GM12892 (cell line): ENCODE measurements around the gene TMPRSS2.
"Not testable (repeated sequence)": the region's sequence is repeated elsewhere in the genome, so short reads cannot be mapped to it uniquely, and the experiment has no call there.

Experiments used
- DNase-seq: peaks from one replicate; pipeline ENCODE4 v3.0.0; 2011; ENCODE audit not compliant: insufficient read length
- FAIRE-seq: peaks from 2 replicates; lab custom pipeline; 2011; peaks lifted over from hg19 to GRCh38; lab: Jason Lieb, UNC
- POLR2A ChIP-seq: IDR thresholded peaks from 2 replicates; pipeline ENCODE4 v1.6.1; 2011; ENCODE audit warnings: low read depth, low read length, control low read depth
- POLR2AphosphoS5 ChIP-seq: IDR thresholded peaks from 2 replicates; pipeline ENCODE4 v1.6.1; 2011; ENCODE audit warnings: low read depth, low read length, control low read depth
- TAF1 ChIP-seq: IDR thresholded peaks from 2 replicates; pipeline ENCODE4 v1.6.1; 2011; ENCODE audit warnings: low read depth, mild to moderate bottlenecking, control low read depth, low read length, borderline replicate concordance

TMPRSS2 gene

GRCh38 chr21:41418956-41419680 is 88.8 kb downstream of the TMPRSS2 start:
- no peak for FAIRE-seq
- no peak for TF ChIP-seq POLR2A
- no peak for TF ChIP-seq TAF1
- no peak for TF ChIP-seq POLR2AphosphoS5

GRCh38 chr21:41418393-41418792 is 89.6 kb downstream of the TMPRSS2 start:
- TF ChIP-seq POLR2AphosphoS5 (no peak), POLR2A (no peak)
- no peak for FAIRE-seq
- DNase-seq: no peak

More at GRCh38 chr21:41418956-41419680, 88.8 kb downstream of the TMPRSS2 start:
- no peak for DNase-seq

GRCh38 chr21:41417505-41417904 is 90.5 kb downstream of the TMPRSS2 start:
- FAIRE-seq, DNase-seq: not testable (repeated sequence)
